ENCODE results near the gene VAV2. TPM values are rescaled to one million over a fixed set of nuclear protein-coding genes. Genes with fewer than 3 reads are reported as not detected.

VAV2 gene
- total RNA-seq, 4 donors from 2014 or later = 9.1 to 13.5 (median 10.1) TPM

DNA sequence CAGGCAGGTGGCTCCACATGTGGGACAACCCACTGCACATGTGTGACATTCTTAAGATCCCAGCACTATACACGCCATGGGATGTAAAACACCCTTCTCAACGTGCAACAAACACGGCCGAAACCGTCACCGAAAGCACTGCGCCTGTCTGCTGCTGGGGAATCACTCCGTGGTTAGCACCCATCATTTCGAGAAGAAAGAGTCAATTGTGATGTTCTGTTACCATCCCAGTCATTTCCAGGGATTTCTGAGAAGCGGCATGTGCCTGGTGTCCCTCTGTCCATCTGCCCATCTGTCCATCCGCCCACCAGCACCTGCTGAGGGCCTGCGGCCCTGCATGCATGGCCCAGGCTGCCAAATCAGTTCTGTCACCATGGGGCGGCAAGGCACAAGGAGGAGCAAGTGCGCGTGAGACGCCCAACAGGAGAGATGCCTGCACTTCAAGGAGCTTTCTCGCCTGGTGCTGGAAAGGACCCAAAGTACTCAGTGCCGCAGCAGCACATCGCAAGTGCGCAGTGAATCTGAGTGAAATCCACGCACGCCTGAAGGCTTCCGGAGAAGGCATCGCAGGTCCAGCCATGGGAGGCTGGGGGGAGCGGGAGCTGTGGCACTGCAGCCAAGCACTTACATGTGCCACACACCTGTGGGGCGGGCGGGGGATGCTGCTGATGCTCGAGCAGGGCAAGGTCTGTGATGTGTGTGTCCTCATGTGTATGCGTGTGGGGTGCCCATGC, 38.0 kb downstream of the VAV2 start:
- WGBS = 86% methylated on average over 27 of the region's 29 CpGs
- no peaks in the 10 kb centered on the region for H3K36me3 ChIP-seq
- H3K4me1 ChIP-seq = peaks cover 31 to 56% (median 50%) of the 10 kb centered on the region in 4 donors
- H3K27me3 ChIP-seq = no peaks in the 10 kb centered on the region
- no peak for TF ChIP-seq POLR2AphosphoS5 (IDR thresholded peaks at IDR 0.05)
- TF ChIP-seq POLR2A (IDR thresholded peaks at IDR 0.05; ENCODE audit: low read depth) = no peak
- TF ChIP-seq EP300 (IDR thresholded peaks at IDR 0.05) = no peak
- H3K27ac ChIP-seq (replicated peaks in 1 of 4) = no peak overlapping the region
- intact Hi-C loops (cut with DNase I) = no loop called here
- no peaks in the 10 kb centered on the region for H3K9me3 ChIP-seq
- DNase-seq (ENCODE audit: extremely low spot score) = no peak
- no peak overlapping the region for H3K4me3 ChIP-seq

DNA sequence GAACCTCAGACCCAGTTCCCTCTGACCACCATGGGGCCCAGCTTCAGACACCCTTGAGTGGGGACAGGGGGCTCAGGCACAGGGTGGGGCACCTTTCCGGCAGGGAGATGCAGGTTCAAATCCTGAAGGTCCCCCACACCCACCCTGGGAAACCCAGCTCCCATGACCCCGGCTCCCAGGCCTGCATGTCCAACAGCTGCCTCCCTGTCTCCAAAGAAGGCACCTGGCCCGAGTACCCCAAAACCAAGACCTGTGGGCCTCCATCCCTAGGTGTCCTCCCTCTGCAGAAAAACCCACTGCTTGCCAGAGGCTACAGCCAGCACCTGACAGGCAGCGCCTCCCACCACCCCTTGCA, 38.5 kb downstream of the VAV2 start:
- peaks cover 27 to 52% (median 44%) of the 10 kb centered on the region in 4 donors for H3K4me1 ChIP-seq
- intact Hi-C loops (cut with DNase I) = no loop called here
- H3K36me3 ChIP-seq = no peaks in the 10 kb centered on the region
- no peak for DNase-seq (ENCODE audit: extremely low spot score)
- no peaks in the 10 kb centered on the region for H3K9me3 ChIP-seq
- no peak overlapping the region for H3K4me3 ChIP-seq
- TF ChIP-seq POLR2AphosphoS5 (IDR thresholded peaks at IDR 0.05) (no peak), POLR2A (IDR thresholded peaks at IDR 0.05; ENCODE audit: low read depth) (no peak), EP300 (IDR thresholded peaks at IDR 0.05) (no peak)
- TF ChIP-seq, protein P1, sequence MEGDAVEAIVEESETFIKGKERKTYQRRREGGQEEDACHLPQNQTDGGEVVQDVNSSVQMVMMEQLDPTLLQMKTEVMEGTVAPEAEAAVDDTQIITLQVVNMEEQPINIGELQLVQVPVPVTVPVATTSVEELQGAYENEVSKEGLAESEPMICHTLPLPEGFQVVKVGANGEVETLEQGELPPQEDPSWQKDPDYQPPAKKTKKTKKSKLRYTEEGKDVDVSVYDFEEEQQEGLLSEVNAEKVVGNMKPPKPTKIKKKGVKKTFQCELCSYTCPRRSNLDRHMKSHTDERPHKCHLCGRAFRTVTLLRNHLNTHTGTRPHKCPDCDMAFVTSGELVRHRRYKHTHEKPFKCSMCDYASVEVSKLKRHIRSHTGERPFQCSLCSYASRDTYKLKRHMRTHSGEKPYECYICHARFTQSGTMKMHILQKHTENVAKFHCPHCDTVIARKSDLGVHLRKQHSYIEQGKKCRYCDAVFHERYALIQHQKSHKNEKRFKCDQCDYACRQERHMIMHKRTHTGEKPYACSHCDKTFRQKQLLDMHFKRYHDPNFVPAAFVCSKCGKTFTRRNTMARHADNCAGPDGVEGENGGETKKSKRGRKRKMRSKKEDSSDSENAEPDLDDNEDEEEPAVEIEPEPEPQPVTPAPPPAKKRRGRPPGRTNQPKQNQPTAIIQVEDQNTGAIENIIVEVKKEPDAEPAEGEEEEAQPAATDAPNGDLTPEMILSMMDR (IDR thresholded peaks at IDR 0.05) = no peak
- H3K27me3 ChIP-seq = no peaks in the 10 kb centered on the region
- WGBS = 92% methylated on average over 4 of the region's 4 CpGs
- H3K27ac ChIP-seq (replicated peaks in 1 of 4) = no peak overlapping the region

DNA sequence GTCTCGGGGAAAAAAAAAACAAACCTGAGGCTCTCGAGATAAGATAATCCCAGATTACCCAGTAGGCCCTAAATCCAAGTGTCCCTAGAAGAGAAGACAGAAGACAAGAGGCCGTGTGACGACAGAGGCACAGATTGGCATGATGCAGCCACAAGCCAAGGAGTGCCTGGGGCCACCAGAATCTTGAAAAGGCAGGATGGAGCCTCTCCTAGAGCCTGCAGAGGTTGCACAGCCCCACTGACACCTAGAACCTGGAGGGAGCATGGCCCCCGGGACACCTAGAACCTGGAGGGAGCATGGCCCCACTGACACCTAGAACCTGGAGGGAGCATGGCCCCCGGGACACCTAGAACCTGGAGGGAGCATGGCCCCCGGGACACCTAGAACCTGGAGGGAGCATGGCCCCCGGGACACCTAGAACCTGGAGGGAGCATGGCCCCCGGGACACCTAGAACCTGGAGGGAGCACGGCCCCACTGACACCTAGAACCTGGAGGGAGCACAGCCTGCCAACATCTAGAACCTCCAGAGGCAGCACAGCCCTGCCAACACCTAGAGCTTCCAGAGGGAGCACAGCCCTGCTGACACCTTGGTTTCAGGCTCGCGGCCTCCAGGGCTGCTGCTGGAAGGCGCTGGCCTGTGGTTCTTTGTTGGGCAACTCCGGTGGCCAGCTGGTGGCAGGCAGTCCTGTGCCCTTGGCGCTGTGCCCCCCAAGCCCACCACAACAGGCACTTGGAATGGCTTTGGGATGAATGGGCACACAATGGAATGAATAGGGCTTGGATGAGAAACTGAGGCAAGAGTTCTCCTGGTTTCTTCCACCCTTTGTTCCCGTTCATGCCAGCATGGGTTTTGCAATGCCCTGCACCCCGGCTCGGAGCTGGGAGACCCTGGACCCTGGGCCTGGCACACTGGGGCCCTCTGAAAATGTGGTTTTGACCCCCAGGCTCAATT, 39.2 kb downstream of the VAV2 start:
- Histone ChIP-seq H3K4me3 (no peak overlapping the region), H3K27ac (replicated peaks in 1 of 4) (no peak overlapping the region), H3K9me3 (no peaks in the 10 kb centered on the region), H3K4me1 (peaks cover 25 to 58% (median 47%) of the 10 kb centered on the region in 4 donors), H3K36me3 (no peaks in the 10 kb centered on the region), H3K27me3 (no peaks in the 10 kb centered on the region)
- TF ChIP-seq POLR2A (IDR thresholded peaks at IDR 0.05; ENCODE audit: low read depth) (no peak), EP300 (IDR thresholded peaks at IDR 0.05) (no peak), POLR2AphosphoS5 (IDR thresholded peaks at IDR 0.05) (no peak)
- TF ChIP-seq, protein P1 (IDR thresholded peaks at IDR 0.05) = no peak
- no peak for DNase-seq (ENCODE audit: extremely low spot score)
- 87% methylated on average over 5 of the region's 18 CpGs for WGBS
- intact Hi-C loops (cut with DNase I) = no loop called here

DNA sequence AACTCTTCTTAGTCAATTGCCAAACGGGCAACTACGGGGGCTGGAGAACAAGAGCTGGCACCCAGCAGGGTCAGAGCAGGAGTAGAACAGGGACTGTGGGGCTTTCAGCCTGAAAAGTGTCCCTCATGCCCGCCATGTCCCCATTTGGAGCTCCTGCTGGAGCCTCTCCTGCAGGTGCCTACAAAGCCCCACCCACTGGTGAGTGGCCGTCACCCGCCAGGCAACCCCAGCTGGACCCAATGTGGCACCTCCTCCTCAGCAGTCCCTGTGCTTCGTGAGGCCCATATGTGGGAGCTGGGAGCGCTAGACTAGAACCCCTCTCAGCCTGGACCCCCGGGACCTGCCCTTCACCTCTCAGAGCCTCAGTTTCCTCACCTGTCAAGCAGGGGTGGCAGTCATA, 40.9 kb downstream of the VAV2 start:
- H3K9me3 ChIP-seq = no peaks in the 10 kb centered on the region
- peaks cover 0 to 2% (median 0%) of the 10 kb centered on the region in 4 donors for H3K36me3 ChIP-seq
- H3K27ac ChIP-seq (replicated peaks in 1 of 4) = peak overlapping the region; percentile 15 to 61 (median 39)
- no peak for TF ChIP-seq POLR2A (IDR thresholded peaks at IDR 0.05; ENCODE audit: low read depth)
- H3K4me3 ChIP-seq = peak overlapping the region in 1 of 4 donors; percentile 0
- intact Hi-C loops (cut with DNase I) = no loop called here
- no peaks in the 10 kb centered on the region for H3K27me3 ChIP-seq
- no peak for DNase-seq (ENCODE audit: extremely low spot score)
- peaks cover 10 to 46% (median 34%) of the 10 kb centered on the region in 4 donors for H3K4me1 ChIP-seq
- WGBS = 88% methylated on average over 8 of the region's 8 CpGs

DNA sequence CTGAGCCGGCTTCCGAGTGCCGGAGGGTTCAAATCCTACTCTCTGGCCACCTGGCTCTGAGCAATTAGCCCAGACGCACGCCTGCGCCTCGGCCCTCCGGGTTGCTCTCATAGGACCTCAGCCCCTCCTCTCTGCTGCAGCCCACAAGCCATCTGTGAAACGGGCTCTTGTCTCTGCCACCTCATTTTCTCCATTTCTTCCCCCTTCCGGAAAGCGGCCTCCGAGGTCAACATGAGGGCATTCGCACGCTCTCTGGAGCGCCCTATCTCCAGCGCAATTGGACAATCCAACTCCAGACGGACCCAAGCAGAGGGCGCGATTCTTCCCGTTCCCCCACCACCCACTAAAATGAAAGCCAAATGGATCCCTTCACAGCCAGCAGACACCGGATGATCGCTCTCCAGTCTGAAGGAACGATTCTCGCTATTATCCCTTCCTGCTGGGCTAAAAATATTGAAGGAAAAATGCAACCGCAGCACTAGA, 41.5 kb downstream of the VAV2 start:
- H3K4me1 ChIP-seq = peaks cover 5 to 40% (median 28%) of the 10 kb centered on the region in 4 donors
- 76% methylated on average over 25 of the region's 25 CpGs for WGBS
- DNase-seq (ENCODE audit: extremely low spot score) = no peak
- intact Hi-C loops (cut with DNase I) = no loop called here
- peaks cover 0 to 5% (median 0%) of the 10 kb centered on the region in 4 donors for H3K36me3 ChIP-seq
- peak overlapping the region; percentile 15 to 61 (median 41) for H3K27ac ChIP-seq (replicated peaks in 1 of 4)
- peak overlapping the region in 2 of 4 donors; percentile 0 to 20 for H3K4me3 ChIP-seq
- H3K9me3 ChIP-seq = no peaks in the 10 kb centered on the region
- no peak for TF ChIP-seq EP300 (IDR thresholded peaks at IDR 0.05)
- TF ChIP-seq, protein P1 (IDR thresholded peaks at IDR 0.05) = no peak
- TF ChIP-seq POLR2AphosphoS5 (IDR thresholded peaks at IDR 0.05) = peak in 1 of 2 donors; percentile 6
- no peaks in the 10 kb centered on the region for H3K27me3 ChIP-seq

Data from esophagus muscularis mucosa (tissue), 4 donors.